Lower leg skin (tissue), 4 donors: ENCODE measurements around the gene GPRC5C. TPM values are rescaled to one million over a fixed set of nuclear protein-coding genes. Genes with fewer than 3 reads are reported as not detected.
A peak's percentile ranks its signal among the peaks of the same experiment; 100 is the strongest.

Experiments
- DNase-seq, 2 donors: peaks; one replicate each; pipeline ENCODE4 v3.0.0-alpha.2; 2019; ENCODE audit warnings: low spot score in 2 of 2
- H3K4me3 ChIP-seq: fragments of 200-600 bp; sonication (generic); 2 replicates; pipeline ENCODE4 v1.5.1; 2017; ENCODE audit warnings: mild to moderate bottlenecking, low read depth; ENCODE audit not compliant: poor library complexity, severe bottlenecking
- CTCF ChIP-seq, 3 donors: fragments of 450-650 bp; IDR thresholded peaks; one replicate each; pipeline ENCODE4 v1.5.1; 2016; ENCODE audit warnings: antibody characterized with exemption in 3 of 3, mild to moderate bottlenecking in 3 of 3, moderate library complexity in 2 of 3
- POLR2A ChIP-seq, 2 donors: fragments of 450-650 bp; IDR thresholded peaks; one replicate each; pipeline ENCODE4 v1.6.1; 2016 to 2017; ENCODE audit warnings: antibody characterized with exemption in 2 of 2, mild to moderate bottlenecking in 1 of 2, moderate library complexity in 1 of 2
- WGBS, 2 donors: methylation state at CpG; one replicate each; pipeline ENCODE4 v1.1.5; 2018; 5-methylcytosine and 5-hydroxymethylcytosine counted together
- intact Hi-C: fragments of 100-400 bp; cut with DNase I; formaldehyde crosslinking; loops from one replicate; pipeline ENCODE4 v1.15.0; 2023; ENCODE audit warnings: low total_unique reads
- total RNA-seq, 4 donors: library from RNA; depleted of rRNA; stranded (reverse); fragments of >200 nt; gene quantifications; one replicate each; pipeline ENCODE4 v1.1.0, GENCODE V29; 2016

GPRC5C gene
- total RNA-seq, 4 donors from 2014 or later: 80.3 to 147 (median 99.1) TPM

- TF ChIP-seq POLR2A (IDR thresholded peaks at IDR 0.05): no peak
- TF ChIP-seq CTCF (IDR thresholded peaks at IDR 0.05): no peak
- no peak overlapping the region for H3K4me3 ChIP-seq
- 82 to 85% methylated on average over 3 of the region's 3 CpGs for WGBS, 2 donors
- intact Hi-C loops: no loop called here
- no peak for DNase-seq
These were observed 5.8 kb downstream of the GPRC5C start for GRCh38 chr17:74437702-74438101.

GRCh38 chr17:74439691-74440567, 8.0 kb downstream of the GPRC5C start:
- 89% methylated on average over 30 to 31 of the region's 31 CpGs for WGBS, 2 donors
- TF ChIP-seq POLR2A (IDR thresholded peaks at IDR 0.05) (no peak), CTCF (IDR thresholded peaks at IDR 0.05) (no peak)
- no peak overlapping the region for H3K4me3 ChIP-seq
- intact Hi-C loops: no loop called here
- no peak for DNase-seq

DNA sequence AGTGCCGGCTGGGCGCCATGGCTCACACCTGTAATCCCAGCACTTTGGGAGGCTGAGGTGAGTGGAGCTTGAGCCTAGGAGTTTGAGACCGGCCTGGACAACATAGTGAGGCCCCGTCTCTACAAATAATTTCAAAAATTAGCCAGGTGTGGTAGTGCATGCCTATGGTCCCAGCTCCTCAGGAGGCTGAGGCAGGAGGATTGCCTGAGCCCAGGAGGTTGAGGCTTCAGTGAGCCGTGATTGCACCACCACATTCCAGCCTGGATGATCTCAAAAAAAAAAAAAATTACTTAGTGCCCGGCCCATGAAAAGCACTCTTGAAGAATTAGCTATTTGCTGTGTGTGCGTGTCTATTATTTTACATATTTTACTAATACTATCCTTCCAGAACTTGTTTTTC, 9.6 kb downstream of the GPRC5C start:
- DNase-seq: no peak
- WGBS, 2 donors: 88 to 91% methylated on average over 7 of the region's 7 CpGs
- intact Hi-C loops: no loop called here
- TF ChIP-seq POLR2A (IDR thresholded peaks at IDR 0.05): no peak
- no peak for TF ChIP-seq CTCF (IDR thresholded peaks at IDR 0.05)
- no peak overlapping the region for H3K4me3 ChIP-seq

GRCh38 chr17:74442291-74442669, 10.4 kb downstream of the GPRC5C start:
- TF ChIP-seq POLR2A (IDR thresholded peaks at IDR 0.05): no peak
- TF ChIP-seq CTCF (IDR thresholded peaks at IDR 0.05): no peak
- no peak overlapping the region for H3K4me3 ChIP-seq
- DNase-seq: no peak
- 76% methylated on average over 6 of the region's 6 CpGs for WGBS, 2 donors
- intact Hi-C loops: no loop called here

- peak; percentile 83 to 97 for DNase-seq
- TF ChIP-seq POLR2A (IDR thresholded peaks at IDR 0.05) (no peak), CTCF (IDR thresholded peaks at IDR 0.05) (no peak)
- intact Hi-C loops: no loop called here
- whole genome bisulfite sequencing, 2 donors: 5 to 6% methylated on average over 26 to 28 of the region's 28 CpGs
- peak overlapping the region; percentile 6 for H3K4me3 ChIP-seq
These were observed 11.0 kb downstream of the GPRC5C start for GRCh38 chr17:74442670-74443515.
